GM23248 (cell line): Measurements from ENCODE around the gene GRB14.

Experiments used
- EZH2 ChIP-seq: fragments of 200-600 bp; sonication (generic); IDR thresholded peaks from 2 replicates; pipeline ENCODE4 v1.6.1; 2018; ENCODE audit warnings: antibody characterized with exemption, mild to moderate bottlenecking; ENCODE audit not compliant: insufficient read depth, poor library complexity, severe bottlenecking
- EZH2phosphoT487 ChIP-seq: fragments of 200-600 bp; sonication (generic); IDR thresholded peaks from 2 replicates; pipeline ENCODE4 v1.6.1; 2018; ENCODE audit warnings: antibody characterized with exemption, moderate library complexity, mild to moderate bottlenecking, low read depth; ENCODE audit not compliant: insufficient read depth

DNA sequence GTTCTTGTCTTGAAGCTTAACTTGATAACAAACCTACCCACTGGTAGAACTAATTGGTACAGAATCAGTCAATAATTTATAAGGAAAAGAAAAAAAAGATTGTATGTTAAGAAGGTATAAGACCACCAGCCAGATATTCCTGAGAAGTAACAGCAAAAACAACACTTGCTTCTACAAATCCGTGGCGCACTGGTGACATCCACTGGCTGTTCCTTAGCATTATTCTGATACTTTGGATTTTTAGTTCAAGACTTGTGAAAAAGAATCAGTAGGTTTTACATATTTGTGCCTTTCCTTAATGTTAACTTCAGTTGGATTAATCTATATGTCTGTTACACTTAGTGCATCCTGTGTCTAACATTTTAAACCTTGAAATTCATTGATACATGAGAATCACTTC, 141.8 kb downstream of the GRB14 start:
- TF ChIP-seq EZH2 (no peak), EZH2phosphoT487 (no peak)
